ENCODE data around the gene HOXB5.

HOXB5 gene

DNA sequence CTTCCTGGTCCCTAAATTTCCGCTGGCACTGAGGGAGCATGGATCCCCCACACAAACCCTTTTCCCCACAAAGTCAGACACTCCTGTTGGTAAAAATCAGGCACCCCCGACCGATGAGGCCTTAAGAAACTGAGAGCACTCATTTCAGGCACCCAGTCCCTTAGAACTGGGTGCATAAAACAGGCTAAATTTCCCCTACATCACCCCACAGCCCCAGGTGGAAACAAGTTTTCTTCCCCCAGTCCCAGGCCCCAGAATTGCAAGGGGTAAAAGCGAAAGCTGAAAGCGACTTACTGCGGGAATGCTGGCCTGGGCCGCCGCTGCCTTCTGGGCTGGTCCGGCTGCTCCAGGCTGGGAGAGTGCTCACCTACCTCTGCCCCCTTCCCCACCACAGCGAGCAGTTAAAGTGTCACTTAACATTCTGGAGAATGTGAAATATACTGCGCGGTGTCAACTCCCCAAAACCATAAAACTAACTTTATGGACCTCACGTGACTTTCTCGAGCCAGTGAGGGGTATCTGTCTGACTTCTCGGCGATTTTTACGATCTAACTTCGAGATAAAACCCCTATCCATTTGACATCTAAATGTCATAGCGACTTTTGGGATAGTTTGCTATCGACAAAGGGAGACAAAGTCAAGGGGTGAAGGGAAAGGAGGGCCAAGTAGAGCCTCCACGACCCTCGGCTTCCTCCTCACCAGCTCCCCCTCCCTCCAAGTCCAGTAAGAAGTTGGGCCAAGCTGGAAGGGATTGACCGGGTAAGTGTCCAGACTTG is 3.6 kb downstream of the HOXB5 start, which contains the start of gene HOXB3 (continued):
- TF ChIP-seq, protein P1, sequence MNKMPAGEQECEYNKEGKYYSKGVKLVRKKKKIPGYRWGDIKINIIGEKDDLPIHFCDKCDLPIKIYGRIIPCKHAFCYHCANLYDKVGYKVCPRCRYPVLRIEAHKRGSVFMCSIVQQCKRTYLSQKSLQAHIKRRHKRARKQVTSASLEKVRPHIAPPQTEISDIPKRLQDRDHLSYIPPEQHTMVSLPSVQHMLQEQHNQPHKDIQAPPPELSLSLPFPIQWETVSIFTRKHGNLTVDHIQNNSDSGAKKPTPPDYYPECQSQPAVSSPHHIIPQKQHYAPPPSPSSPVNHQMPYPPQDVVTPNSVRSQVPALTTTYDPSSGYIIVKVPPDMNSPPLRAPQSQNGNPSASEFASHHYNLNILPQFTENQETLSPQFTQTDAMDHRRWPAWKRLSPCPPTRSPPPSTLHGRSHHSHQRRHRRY (tag by site-specific recombination; IDR thresholded peaks at IDR 0.05) = 0 out of 2 replicates have a peak, but pooled peaks have one; percentile 12
- no peak for TF ChIP-seq ZNF664 (tag by site-specific recombination; IDR thresholded peaks at IDR 0.05)
- TF ChIP-seq WT1 (tag by site-specific recombination; IDR thresholded peaks at IDR 0.05) = peak; percentile 100
- TF ChIP-seq, protein P2, sequence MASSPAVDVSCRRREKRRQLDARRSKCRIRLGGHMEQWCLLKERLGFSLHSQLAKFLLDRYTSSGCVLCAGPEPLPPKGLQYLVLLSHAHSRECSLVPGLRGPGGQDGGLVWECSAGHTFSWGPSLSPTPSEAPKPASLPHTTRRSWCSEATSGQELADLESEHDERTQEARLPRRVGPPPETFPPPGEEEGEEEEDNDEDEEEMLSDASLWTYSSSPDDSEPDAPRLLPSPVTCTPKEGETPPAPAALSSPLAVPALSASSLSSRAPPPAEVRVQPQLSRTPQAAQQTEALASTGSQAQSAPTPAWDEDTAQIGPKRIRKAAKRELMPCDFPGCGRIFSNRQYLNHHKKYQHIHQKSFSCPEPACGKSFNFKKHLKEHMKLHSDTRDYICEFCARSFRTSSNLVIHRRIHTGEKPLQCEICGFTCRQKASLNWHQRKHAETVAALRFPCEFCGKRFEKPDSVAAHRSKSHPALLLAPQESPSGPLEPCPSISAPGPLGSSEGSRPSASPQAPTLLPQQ (tag by site-specific recombination; IDR thresholded peaks at IDR 0.05) = peak; percentile 60
- TF ChIP-seq ZNF23 (tag by site-specific recombination; IDR thresholded peaks at IDR 0.05; ENCODE audit: borderline replicate concordance) = no peak
- TF ChIP-seq ZNF19 (tag by site-specific recombination; IDR thresholded peaks at IDR 0.05; ENCODE audit: low read depth) = no peak
- no peak for TF ChIP-seq GLI4 (tag by site-specific recombination; IDR thresholded peaks at IDR 0.05)
- TF ChIP-seq, protein P3, sequence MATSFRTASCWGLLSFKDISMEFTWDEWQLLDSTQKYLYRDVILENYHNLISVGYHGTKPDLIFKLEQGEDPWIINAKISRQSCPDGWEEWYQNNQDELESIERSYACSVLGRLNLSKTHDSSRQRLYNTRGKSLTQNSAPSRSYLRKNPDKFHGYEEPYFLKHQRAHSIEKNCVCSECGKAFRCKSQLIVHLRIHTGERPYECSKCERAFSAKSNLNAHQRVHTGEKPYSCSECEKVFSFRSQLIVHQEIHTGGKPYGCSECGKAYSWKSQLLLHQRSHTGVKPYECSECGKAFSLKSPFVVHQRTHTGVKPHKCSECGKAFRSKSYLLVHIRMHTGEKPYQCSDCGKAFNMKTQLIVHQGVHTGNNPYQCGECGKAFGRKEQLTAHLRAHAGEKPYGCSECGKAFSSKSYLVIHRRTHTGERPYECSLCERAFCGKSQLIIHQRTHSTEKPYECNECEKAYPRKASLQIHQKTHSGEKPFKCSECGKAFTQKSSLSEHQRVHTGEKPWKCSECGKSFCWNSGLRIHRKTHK (tag by site-specific recombination; IDR thresholded peaks at IDR 0.05) = no peak
- TF ChIP-seq ZNF777 (tag by site-specific recombination; IDR thresholded peaks at IDR 0.05; ENCODE audit: borderline replicate concordance) = no peak
- TF ChIP-seq GLI2 (tag by site-specific recombination; IDR thresholded peaks at IDR 0.05; ENCODE audit: borderline replicate concordance, low read depth) = peak; percentile 54; the same call in 1 of the 2 replicates
- no peak for TF ChIP-seq ZNF114 (tag by site-specific recombination; IDR thresholded peaks at IDR 0.05)
- no peak for TF ChIP-seq EGR2 (tag by site-specific recombination; IDR thresholded peaks at IDR 0.05; ENCODE audit: low read depth)
- TF ChIP-seq ZNF621 (tag by site-specific recombination; IDR thresholded peaks at IDR 0.05) = no peak
- no peak for TF ChIP-seq ZNF140 (tag by site-specific recombination; IDR thresholded peaks at IDR 0.05)
- TF ChIP-seq ZNF654 (tag by site-specific recombination; IDR thresholded peaks at IDR 0.05; ENCODE audit: low read depth) = no peak
- TF ChIP-seq ZNF658 (tag by site-specific recombination; IDR thresholded peaks at IDR 0.05) = no peak
- TF ChIP-seq, protein P4, sequence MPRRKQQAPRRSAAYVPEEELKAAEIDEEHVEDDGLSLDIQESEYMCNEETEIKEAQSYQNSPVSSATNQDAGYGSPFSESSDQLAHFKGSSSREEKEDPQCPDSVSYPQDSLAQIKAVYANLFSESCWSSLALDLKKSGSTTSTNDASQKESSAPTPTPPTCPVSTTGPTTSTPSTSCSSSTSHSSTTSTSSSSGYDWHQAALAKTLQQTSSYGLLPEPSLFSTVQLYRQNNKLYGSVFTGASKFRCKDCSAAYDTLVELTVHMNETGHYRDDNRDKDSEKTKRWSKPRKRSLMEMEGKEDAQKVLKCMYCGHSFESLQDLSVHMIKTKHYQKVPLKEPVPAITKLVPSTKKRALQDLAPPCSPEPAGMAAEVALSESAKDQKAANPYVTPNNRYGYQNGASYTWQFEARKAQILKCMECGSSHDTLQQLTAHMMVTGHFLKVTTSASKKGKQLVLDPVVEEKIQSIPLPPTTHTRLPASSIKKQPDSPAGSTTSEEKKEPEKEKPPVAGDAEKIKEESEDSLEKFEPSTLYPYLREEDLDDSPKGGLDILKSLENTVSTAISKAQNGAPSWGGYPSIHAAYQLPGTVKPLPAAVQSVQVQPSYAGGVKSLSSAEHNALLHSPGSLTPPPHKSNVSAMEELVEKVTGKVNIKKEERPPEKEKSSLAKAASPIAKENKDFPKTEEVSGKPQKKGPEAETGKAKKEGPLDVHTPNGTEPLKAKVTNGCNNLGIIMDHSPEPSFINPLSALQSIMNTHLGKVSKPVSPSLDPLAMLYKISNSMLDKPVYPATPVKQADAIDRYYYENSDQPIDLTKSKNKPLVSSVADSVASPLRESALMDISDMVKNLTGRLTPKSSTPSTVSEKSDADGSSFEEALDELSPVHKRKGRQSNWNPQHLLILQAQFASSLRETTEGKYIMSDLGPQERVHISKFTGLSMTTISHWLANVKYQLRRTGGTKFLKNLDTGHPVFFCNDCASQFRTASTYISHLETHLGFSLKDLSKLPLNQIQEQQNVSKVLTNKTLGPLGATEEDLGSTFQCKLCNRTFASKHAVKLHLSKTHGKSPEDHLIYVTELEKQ (tag by site-specific recombination; IDR thresholded peaks at IDR 0.05; ENCODE audit: borderline replicate concordance) = peak; percentile 98
- TF ChIP-seq ZSCAN30 (tag by site-specific recombination; IDR thresholded peaks at IDR 0.05) = peak; percentile 88; the same call in 1 of the 2 replicates
- TF ChIP-seq ZBTB17 (tag by site-specific recombination; IDR thresholded peaks at IDR 0.05) = peak; percentile 78
- no peak for TF ChIP-seq ZNF624 (tag by site-specific recombination; IDR thresholded peaks at IDR 0.05)
- TF ChIP-seq ZBTB48 (tag by site-specific recombination; IDR thresholded peaks at IDR 0.05) = peak; percentile 91
- TF ChIP-seq ZNF391 (tag by site-specific recombination; IDR thresholded peaks at IDR 0.05; ENCODE audit: borderline replicate concordance, low read depth) = peak; percentile 67
- TF ChIP-seq SETDB1 (IDR thresholded peaks at IDR 0.05; ENCODE audit: insufficient read length, low read length) = no peak
- no peak; the same call in 1 of the 2 replicates for TF ChIP-seq ZNF335 (tag by site-specific recombination; conservative IDR thresholded peaks at IDR 0.05)
- no peak for TF ChIP-seq ZNF514 (tag by site-specific recombination; IDR thresholded peaks at IDR 0.05)
- TF ChIP-seq ZNF302 (tag by site-specific recombination; IDR thresholded peaks at IDR 0.05; ENCODE audit: low read depth) = no peak
- TF ChIP-seq TCF7L2 (IDR thresholded peaks at IDR 0.05; ENCODE audit: borderline replicate concordance, low read depth, low read length) = no peak; the same call in 1 of the 2 replicates
- TF ChIP-seq, protein P5, sequence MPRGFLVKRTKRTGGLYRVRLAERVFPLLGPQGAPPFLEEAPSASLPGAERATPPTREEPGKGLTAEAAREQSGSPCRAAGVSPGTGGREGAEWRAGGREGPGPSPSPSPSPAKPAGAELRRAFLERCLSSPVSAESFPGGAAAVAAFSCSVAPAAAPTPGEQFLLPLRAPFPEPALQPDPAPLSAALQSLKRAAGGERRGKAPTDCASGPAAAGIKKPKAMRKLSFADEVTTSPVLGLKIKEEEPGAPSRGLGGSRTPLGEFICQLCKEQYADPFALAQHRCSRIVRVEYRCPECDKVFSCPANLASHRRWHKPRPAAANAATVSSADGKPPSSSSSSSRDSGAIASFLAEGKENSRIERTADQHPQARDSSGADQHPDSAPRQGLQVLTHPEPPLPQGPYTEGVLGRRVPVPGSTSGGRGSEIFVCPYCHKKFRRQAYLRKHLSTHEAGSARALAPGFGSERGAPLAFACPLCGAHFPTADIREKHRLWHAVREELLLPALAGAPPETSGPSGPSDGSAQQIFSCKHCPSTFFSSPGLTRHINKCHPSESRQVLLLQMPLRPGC (tag by site-specific recombination; IDR thresholded peaks at IDR 0.05) = peak; percentile 94
- TF ChIP-seq, protein P6, sequence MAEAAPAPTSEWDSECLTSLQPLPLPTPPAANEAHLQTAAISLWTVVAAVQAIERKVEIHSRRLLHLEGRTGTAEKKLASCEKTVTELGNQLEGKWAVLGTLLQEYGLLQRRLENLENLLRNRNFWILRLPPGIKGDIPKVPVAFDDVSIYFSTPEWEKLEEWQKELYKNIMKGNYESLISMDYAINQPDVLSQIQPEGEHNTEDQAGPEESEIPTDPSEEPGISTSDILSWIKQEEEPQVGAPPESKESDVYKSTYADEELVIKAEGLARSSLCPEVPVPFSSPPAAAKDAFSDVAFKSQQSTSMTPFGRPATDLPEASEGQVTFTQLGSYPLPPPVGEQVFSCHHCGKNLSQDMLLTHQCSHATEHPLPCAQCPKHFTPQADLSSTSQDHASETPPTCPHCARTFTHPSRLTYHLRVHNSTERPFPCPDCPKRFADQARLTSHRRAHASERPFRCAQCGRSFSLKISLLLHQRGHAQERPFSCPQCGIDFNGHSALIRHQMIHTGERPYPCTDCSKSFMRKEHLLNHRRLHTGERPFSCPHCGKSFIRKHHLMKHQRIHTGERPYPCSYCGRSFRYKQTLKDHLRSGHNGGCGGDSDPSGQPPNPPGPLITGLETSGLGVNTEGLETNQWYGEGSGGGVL (tag by site-specific recombination; IDR thresholded peaks at IDR 0.05) = peak; percentile 63; the same call in 1 of the 2 replicates
